Measurements from ENCODE around the gene PRICKLE2. TPM values are rescaled to one million over a fixed set of nuclear protein-coding genes. Genes with fewer than 3 reads are reported as not detected.

The PRICKLE2 gene
- total and polyA plus RNA-seq, 5 experiments from 2014 or later = not detected

GRCh38 chr3:64265646-64266045 is 40.4 kb upstream of the PRICKLE2 start:
- ATAC-seq = no peak
- H3K27me3 Mint-ChIP-seq = peaks cover 19 to 89% (median 27%) of the 10 kb centered on the region in 5 donors
- peaks cover 0 to 2% (median 0%) of the 10 kb centered on the region in 3 donors for H3K36me3 Mint-ChIP-seq
- DNase-seq = no peak
- no peak overlapping the region for H3K4me3 Mint-ChIP-seq
- H3K9me3 Mint-ChIP-seq = peaks cover 0 to 4% (median 0%) of the 10 kb centered on the region in 9 donors
- H3K4me1 Mint-ChIP-seq = no peaks in the 10 kb centered on the region
- POLR2A ChIA-PET = no interaction called here
- no peak overlapping the region for H3K27ac Mint-ChIP-seq

DNA sequence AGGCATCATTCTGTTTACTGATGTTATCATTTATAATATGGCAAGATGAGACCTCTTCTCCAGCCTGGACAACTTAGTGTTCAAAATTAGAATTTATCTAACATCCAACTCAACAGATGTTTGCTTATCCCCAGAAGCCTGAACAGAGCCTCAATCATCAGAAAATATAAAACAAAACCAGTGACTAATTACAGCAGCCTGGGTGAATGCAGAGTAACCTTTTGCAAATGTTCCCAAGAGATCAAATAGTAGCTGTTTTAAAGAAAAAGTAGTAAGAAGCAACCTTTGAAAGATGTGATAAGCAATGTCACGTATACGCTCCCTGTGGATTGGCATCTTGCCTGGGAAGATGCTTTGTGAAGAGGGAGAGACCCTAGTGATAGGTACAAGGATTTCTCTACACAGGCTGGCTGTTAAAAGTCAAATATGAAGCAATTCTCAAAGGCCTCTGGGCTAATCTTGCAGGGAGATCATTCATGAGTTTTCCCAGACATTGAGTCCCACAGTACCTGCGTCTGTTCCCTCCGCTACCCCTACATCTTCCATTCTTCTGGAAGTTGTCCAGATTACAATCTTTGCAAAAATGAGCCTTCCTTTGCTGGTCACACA is 39.3 kb upstream of the PRICKLE2 start:
- H3K27ac Mint-ChIP-seq = no peak overlapping the region
- no peak overlapping the region for H3K4me3 Mint-ChIP-seq
- H3K9me3 Mint-ChIP-seq = peaks cover 0 to 3% (median 0%) of the 10 kb centered on the region in 9 donors
- ATAC-seq = no peak
- POLR2A ChIA-PET = no interaction called here
- no peak for DNase-seq
- H3K27me3 Mint-ChIP-seq = peaks cover 19 to 83% (median 22%) of the 10 kb centered on the region in 5 donors
- H3K4me1 Mint-ChIP-seq = no peaks in the 10 kb centered on the region
- H3K36me3 Mint-ChIP-seq = peaks cover 0 to 2% (median 0%) of the 10 kb centered on the region in 3 donors

GRCh38 chr3:64262574-64263114 is 37.4 kb upstream of the PRICKLE2 start:
- H3K9me3 Mint-ChIP-seq = peaks cover 0 to 2% (median 0%) of the 10 kb centered on the region in 9 donors
- peaks cover 0 to 2% (median 0%) of the 10 kb centered on the region in 3 donors for H3K36me3 Mint-ChIP-seq
- POLR2A ChIA-PET = no interaction called here
- ATAC-seq (no peak), DNase-seq (no peak)
- no peak overlapping the region for H3K27ac Mint-ChIP-seq
- H3K4me1 Mint-ChIP-seq = no peaks in the 10 kb centered on the region
- H3K27me3 Mint-ChIP-seq = peaks cover 11 to 83% (median 17%) of the 10 kb centered on the region in 5 donors
- no peak overlapping the region for H3K4me3 Mint-ChIP-seq

GRCh38 chr3:64260431-64260830 is 35.2 kb upstream of the PRICKLE2 start:
- no peak overlapping the region for H3K27ac Mint-ChIP-seq
- no peak for ATAC-seq
- POLR2A ChIA-PET = no interaction called here
- H3K4me3 Mint-ChIP-seq = no peak overlapping the region
- peaks cover 0 to 2% (median 0%) of the 10 kb centered on the region in 3 donors for H3K36me3 Mint-ChIP-seq
- no peaks in the 10 kb centered on the region for H3K4me1 Mint-ChIP-seq
- peaks cover 0 to 2% (median 0%) of the 10 kb centered on the region in 9 donors for H3K9me3 Mint-ChIP-seq
- H3K27me3 Mint-ChIP-seq = peaks cover 4 to 72% (median 15%) of the 10 kb centered on the region in 5 donors
- DNase-seq = no peak

DNA sequence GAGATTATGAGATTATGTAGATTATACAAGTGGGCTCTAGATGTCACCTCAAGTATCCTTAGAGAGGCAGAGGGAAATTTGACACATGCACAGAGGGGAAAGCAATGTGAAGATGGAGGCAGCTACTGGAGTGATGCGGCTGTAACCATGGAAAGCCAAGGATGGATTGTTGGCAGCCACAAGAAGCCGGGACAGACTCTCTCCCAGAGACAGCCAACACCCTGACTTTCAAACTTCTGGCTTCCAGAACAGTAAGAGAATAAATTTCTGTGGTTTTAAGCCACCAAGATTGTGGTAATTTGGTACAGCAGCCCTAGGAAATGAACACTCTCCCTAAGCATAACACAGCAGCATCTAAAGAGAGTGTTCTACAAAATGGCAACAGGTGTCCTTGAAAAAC is 34.4 kb upstream of the PRICKLE2 start:
- DNase-seq (no peak), ATAC-seq (no peak)
- Mint-ChIP-seq H3K4me1 (no peaks in the 10 kb centered on the region), H3K27me3 (peaks cover 4 to 64% (median 15%) of the 10 kb centered on the region in 5 donors), H3K9me3 (peaks cover 0 to 2% (median 0%) of the 10 kb centered on the region in 9 donors), H3K4me3 (no peak overlapping the region), H3K36me3 (no peaks in the 10 kb centered on the region), H3K27ac (no peak overlapping the region)
- POLR2A ChIA-PET = no interaction called here

DNA sequence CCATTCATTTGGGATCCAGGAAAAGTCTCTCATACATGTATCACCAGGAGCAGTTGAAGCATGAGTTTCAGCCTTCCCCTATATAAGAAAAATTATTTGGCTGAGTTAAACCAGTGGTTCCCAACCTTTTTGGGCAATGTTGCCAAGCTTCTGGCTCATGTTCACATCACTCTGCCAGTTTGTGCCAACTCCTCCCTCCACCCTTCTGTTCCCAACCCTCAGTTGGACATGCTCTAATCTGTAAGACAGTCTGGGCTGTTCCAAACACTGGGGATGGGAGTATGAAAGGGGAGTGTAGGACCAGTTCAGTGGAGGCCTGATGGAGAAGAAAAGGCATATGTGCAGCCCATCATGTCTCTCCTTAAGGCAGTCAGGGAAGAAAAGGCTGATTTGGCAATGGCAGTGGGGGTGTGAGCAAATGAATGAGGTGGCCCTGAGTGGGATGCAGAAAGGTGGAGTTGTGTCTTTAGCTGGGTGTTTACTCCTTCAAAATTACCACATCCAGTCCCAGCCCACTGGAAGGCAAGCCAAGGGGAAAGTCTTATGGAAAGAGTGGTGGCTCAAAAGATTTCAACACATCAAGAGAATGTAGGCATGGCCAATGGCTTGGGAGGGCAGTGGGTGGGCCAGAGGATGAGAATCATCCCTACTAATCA is 32.0 kb upstream of the PRICKLE2 start:
- H3K4me1 Mint-ChIP-seq = no peaks in the 10 kb centered on the region
- peaks cover 0 to 2% (median 0%) of the 10 kb centered on the region in 9 donors for H3K9me3 Mint-ChIP-seq
- H3K36me3 Mint-ChIP-seq = no peaks in the 10 kb centered on the region
- POLR2A ChIA-PET = no interaction called here
- no peak overlapping the region for H3K4me3 Mint-ChIP-seq
- ATAC-seq (no peak), DNase-seq (no peak)
- peaks cover 3 to 54% (median 8%) of the 10 kb centered on the region in 5 donors for H3K27me3 Mint-ChIP-seq
- no peak overlapping the region for H3K27ac Mint-ChIP-seq

DNA sequence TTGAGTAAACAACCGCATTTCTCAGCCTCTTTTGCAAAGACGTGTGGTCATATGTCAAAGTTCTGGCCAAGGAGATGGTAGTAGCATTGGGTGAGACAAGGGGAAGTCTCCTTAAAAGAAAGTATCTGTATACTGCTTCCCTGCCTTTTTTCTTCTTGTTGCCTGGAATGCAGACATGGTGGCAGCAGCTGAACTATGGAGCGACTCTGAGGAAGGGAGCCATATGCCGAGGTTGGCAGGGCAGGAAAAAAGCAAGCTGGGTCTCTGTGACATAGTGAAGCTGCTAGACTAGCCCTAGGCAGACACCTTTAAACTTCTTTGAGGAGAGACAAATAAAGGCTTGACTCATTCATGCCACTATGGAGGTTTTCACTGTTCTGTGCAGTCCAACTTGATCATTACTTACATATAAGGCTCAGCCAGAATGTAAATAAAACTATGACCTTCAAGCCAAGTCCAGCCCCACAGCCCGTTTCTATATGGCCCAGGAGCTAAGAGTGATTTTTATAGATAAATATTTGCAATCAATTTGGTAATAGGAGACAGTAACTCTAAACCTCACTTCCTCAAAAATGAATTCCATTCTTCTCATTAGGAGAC is 30.6 kb upstream of the PRICKLE2 start:
- Mint-ChIP-seq H3K4me3 (no peak overlapping the region), H3K27ac (no peak overlapping the region), H3K4me1 (no peaks in the 10 kb centered on the region), H3K36me3 (no peaks in the 10 kb centered on the region), H3K9me3 (peaks cover 0 to 2% (median 0%) of the 10 kb centered on the region in 9 donors), H3K27me3 (peaks cover 0 to 43% (median 7%) of the 10 kb centered on the region in 5 donors)
- POLR2A ChIA-PET = no interaction called here
- DNase-seq (no peak), ATAC-seq (no peak)

DNA sequence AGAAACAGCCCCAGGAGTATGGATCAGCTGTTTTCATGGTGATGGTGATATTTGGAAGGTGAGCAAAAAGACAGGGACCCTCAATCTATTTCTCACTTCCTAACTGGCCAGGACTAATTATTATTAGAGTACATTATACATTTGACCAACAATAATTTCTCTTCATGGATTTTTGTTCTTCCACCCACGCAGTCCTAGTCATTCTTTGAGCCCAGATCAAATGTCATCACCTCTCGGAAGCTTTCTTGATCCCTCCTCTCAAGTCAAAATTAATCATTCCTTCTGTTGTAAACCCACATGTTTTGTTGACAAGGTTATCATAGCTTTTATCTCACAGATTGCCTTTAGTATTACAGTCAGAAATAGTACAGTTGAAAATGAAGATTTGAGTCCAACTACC is 29.2 kb upstream of the PRICKLE2 start:
- POLR2A ChIA-PET = no interaction called here
- Mint-ChIP-seq H3K27ac (no peak overlapping the region), H3K36me3 (no peaks in the 10 kb centered on the region), H3K9me3 (peaks cover 0 to 2% (median 0%) of the 10 kb centered on the region in 9 donors), H3K4me1 (no peaks in the 10 kb centered on the region), H3K4me3 (no peak overlapping the region), H3K27me3 (peaks cover 0 to 35% (median 7%) of the 10 kb centered on the region in 5 donors)
- ATAC-seq = no peak
- no peak for DNase-seq

DNA sequence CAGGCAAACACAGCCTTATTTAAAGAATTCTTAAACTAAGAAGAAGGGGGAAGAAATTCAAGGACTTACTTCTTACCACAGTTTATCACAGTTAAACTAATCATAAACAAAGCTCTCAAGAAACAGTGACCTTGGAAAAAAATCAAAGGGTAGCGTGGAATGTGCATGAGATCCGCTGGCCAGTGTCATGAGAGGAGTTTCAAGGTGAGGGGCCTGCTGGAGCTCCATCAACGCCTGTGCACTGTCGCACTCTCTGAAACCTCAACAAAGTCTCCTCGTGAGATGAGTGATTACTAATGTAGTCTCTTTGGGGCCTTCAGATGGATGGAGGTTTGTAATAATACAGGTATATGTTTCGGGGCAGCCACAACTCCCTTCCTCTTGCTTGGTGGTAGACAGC is 28.4 kb upstream of the PRICKLE2 start:
- POLR2A ChIA-PET = no interaction called here
- Mint-ChIP-seq H3K4me3 (no peak overlapping the region), H3K27me3 (peaks cover 0 to 30% (median 7%) of the 10 kb centered on the region in 5 donors), H3K9me3 (no peaks in the 10 kb centered on the region), H3K36me3 (no peaks in the 10 kb centered on the region), H3K4me1 (no peaks in the 10 kb centered on the region), H3K27ac (no peak overlapping the region)
- ATAC-seq (no peak), DNase-seq (no peak)

DNA sequence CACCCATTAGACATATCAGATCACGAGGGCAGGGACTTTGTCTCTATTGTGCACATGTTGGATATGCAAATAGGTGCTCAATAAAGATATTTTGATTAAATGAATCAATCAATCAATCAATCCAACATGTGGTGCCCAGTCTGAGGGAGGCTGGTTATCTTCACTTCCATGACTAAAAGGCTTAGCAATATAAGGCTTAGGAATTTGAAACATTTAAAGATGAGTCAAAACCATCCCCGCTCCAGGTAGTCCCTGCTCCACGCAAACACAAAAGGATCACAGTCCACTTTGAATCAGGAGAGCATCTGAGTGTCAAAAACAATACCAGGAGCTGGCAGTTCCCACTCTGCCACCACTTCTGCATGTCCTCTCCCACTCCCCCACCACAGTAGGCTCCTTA is 25.8 kb upstream of the PRICKLE2 start:
- no peak overlapping the region for H3K27ac Mint-ChIP-seq
- no peaks in the 10 kb centered on the region for H3K36me3 Mint-ChIP-seq
- POLR2A ChIA-PET = no interaction called here
- H3K27me3 Mint-ChIP-seq = peaks cover 0 to 17% (median 0%) of the 10 kb centered on the region in 5 donors
- no peaks in the 10 kb centered on the region for H3K4me1 Mint-ChIP-seq
- ATAC-seq (no peak), DNase-seq (no peak)
- H3K9me3 Mint-ChIP-seq = peaks cover 0 to 2% (median 0%) of the 10 kb centered on the region in 9 donors
- H3K4me3 Mint-ChIP-seq = no peak overlapping the region

DNA sequence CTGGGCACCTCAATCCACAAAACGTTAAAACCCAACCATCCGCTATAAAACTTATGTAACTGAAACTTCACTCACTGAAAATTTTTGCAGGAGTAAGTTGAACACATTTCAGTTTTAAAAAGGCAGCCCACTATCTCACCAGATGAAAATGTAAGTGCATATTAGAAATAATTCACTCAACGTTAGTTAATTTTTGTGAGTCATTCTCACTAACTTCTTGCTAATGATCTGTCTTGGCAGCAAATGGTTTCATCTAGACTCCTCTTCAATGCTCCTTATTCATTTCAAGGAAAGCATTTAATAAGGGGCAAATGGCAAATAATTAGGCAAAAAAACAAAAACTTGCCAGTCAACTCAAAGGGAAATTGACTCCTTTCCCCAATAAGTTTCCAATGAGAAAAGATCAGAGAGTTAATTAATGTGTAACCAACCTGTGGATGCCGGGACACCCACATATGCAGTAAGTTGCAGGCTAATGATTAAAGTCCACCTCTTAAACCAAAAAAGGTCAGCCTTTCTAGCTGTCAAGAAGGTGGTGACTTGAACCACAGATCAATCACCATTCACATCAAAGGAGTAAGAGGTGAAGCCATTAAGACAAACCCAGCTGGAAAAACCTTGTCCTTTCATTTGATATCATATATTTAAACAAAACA is 22.9 kb upstream of the PRICKLE2 start:
- peaks cover 0 to 17% (median 7%) of the 10 kb centered on the region in 5 donors for H3K27me3 Mint-ChIP-seq
- no peak overlapping the region for H3K27ac Mint-ChIP-seq
- DNase-seq (no peak), ATAC-seq (no peak)
- H3K4me1 Mint-ChIP-seq = no peaks in the 10 kb centered on the region
- H3K9me3 Mint-ChIP-seq = peaks cover 0 to 2% (median 0%) of the 10 kb centered on the region in 9 donors
- no peak overlapping the region for H3K4me3 Mint-ChIP-seq
- H3K36me3 Mint-ChIP-seq = no peaks in the 10 kb centered on the region
- POLR2A ChIA-PET = no interaction called here

DNA sequence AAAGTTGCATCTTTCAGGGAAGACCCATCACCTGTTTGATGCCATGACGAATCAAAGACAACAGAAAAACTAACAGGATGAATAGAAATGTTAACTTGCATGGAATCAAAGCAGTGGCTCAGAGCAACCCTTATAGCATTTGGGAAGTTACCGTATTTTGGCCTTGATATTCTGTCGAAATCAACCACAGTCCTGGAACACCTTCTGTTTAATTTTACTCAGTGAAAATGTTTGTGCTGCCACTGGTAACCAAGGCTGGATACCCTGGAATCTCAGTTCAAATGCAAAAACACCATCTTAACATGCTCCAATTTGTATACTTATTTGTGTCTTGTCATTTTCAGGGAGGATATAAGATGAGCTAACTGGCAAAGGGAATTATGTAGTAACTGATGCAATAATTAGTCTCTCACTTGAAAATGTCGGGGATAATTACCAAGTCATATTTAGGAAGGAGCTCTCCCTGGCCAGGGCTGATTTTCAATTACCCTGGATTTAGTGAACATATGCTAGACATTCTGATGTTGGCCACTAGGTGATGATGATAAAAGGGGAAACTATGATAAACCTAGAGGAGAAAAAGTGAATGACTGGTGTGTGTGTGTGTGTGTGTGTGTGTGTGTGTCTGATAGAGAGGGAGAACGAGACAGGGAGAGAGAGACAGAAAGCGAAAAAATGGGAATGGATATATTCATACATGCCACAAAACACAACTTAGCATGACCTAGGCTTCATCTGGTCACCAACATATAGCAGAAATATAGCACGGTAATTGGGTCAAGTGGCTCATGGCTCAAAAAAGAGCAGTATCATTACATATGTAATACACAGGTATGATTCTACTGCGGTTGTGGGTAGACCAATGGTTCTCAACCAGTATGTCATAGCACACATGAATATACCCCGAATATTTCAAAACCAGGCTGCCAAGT is 19.0 kb upstream of the PRICKLE2 start:
- no peak overlapping the region for H3K4me3 Mint-ChIP-seq
- H3K36me3 Mint-ChIP-seq = no peaks in the 10 kb centered on the region
- peaks cover 0 to 15% (median 8%) of the 10 kb centered on the region in 5 donors for H3K27me3 Mint-ChIP-seq
- DNase-seq = no peak
- peaks cover 0 to 2% (median 0%) of the 10 kb centered on the region in 9 donors for H3K9me3 Mint-ChIP-seq
- POLR2A ChIA-PET = no interaction called here
- no peak overlapping the region for H3K27ac Mint-ChIP-seq
- ATAC-seq = no peak
- H3K4me1 Mint-ChIP-seq = no peaks in the 10 kb centered on the region
